Neural cell (in vitro differentiated cells): Measurements from ENCODE around the gene PACC1. TPM values are rescaled to one million over a fixed set of nuclear protein-coding genes. Genes with fewer than 3 reads are reported as not detected.

ENCODE experiments used
- H2AFZ ChIP-seq: fragments of 200-600, 300-800 bp; sonication (generic), shearing (Covaris generic); 2 replicates; pipeline ENCODE4 v1.6.0; 2014; ENCODE audit warnings: low read depth, mild to moderate bottlenecking, antibody characterized with exemption, low read length, moderate library complexity
- H3F3A ChIP-seq: fragments of 200-600 bp; shearing (Covaris generic); 2 replicates; pipeline ENCODE4 v1.6.1; 2016; ENCODE audit warnings: mild to moderate bottlenecking, moderate library complexity, mixed read lengths, antibody characterized with exemption, low read length; ENCODE audit not compliant: insufficient read depth, poor library complexity, severe bottlenecking
- H3K27ac ChIP-seq: fragments of 200-600, 300-800 bp; sonication (generic), shearing (Covaris generic); 2 replicates; pipeline ENCODE4 v1.5.1; 2014; ENCODE audit warnings: mild to moderate bottlenecking, low read length, moderate library complexity
- H3K27me3 ChIP-seq: fragments of 300-800, 200-600 bp; sonication (generic), shearing (Covaris generic); 2 replicates; pipeline ENCODE4 v1.6.0; 2014; ENCODE audit warnings: mild to moderate bottlenecking, low read depth, low read length, moderate library complexity; ENCODE audit not compliant: insufficient read depth
- H3K36me3 ChIP-seq: fragments of 300-800, 200-600 bp; sonication (generic), shearing (Covaris generic); 2 replicates; pipeline ENCODE4 v1.5.1; 2014; ENCODE audit warnings: mild to moderate bottlenecking, antibody characterized with exemption, low read length, moderate library complexity; ENCODE audit not compliant: insufficient read depth
- H3K4me2 ChIP-seq: fragments of 300-800, 200-600 bp; sonication (generic), shearing (Covaris generic); 2 replicates; pipeline ENCODE4 v1.6.0; 2014; ENCODE audit warnings: mild to moderate bottlenecking, low read length
- H3K4me3 ChIP-seq: fragments of 300-800, 200-600 bp; sonication (generic), shearing (Covaris generic); 2 replicates; pipeline ENCODE4 v1.5.1; 2014; ENCODE audit warnings: mild to moderate bottlenecking, low read length, moderate library complexity
- H3K79me2 ChIP-seq: fragments of 200-600 bp; shearing (Covaris generic); replicated peaks from 2 replicates; pipeline ENCODE4 v1.6.0; 2014; ENCODE audit warnings: mild to moderate bottlenecking, low read length, moderate library complexity; ENCODE audit not compliant: insufficient read depth
- H3K9ac ChIP-seq: fragments of 300-800, 200-600 bp; sonication (generic), shearing (Covaris generic); 2 replicates; pipeline ENCODE4 v1.6.1; 2016; ENCODE audit warnings: mild to moderate bottlenecking, low read length, mixed read lengths
- H3K9me2 ChIP-seq: fragments of 200-600 bp; shearing (Covaris generic); 2 replicates; pipeline ENCODE4 v1.6.1; 2016; ENCODE audit warnings: mild to moderate bottlenecking, low read length, mixed read lengths; ENCODE audit not compliant: insufficient read depth
- H3K9me3 ChIP-seq: fragments of 200-600, 300-800 bp; sonication (generic), shearing (Covaris generic); 2 replicates; pipeline ENCODE4 v1.6.1; 2016; ENCODE audit warnings: mild to moderate bottlenecking, mixed run types, low read length, moderate library complexity, mixed read lengths
- H4K20me1 ChIP-seq: fragments of 200-600 bp; shearing (Covaris generic); 2 replicates; pipeline ENCODE4 v1.6.1; 2016; ENCODE audit warnings: mild to moderate bottlenecking, mixed run types; ENCODE audit not compliant: insufficient read depth
- CTCF ChIP-seq: fragments of 450-650 bp; IDR thresholded peaks from 2 replicates; pipeline ENCODE4 v1.5.1; 2014; ENCODE audit warnings: antibody characterized with exemption, mild to moderate bottlenecking, moderate library complexity; ENCODE audit not compliant: poor library complexity, severe bottlenecking
- EP300 ChIP-seq: fragments of 450-650 bp; conservative IDR thresholded peaks from 2 replicates; pipeline ENCODE4 v1.6.1; 2014; ENCODE audit warnings: antibody characterized with exemption, mild to moderate bottlenecking, moderate library complexity; ENCODE audit not compliant: poor library complexity, severe bottlenecking
- EZH2 ChIP-seq: fragments of 200-600, 300-800 bp; shearing (Covaris generic), sonication (generic); IDR thresholded peaks from 2 replicates; pipeline ENCODE4 v1.6.1; 2014; ENCODE audit warnings: antibody characterized with exemption, low read length, borderline replicate concordance, mild to moderate bottlenecking; ENCODE audit not compliant: insufficient read depth, poor library complexity, severe bottlenecking
- MXI1 ChIP-seq: fragments of 450-650 bp; conservative IDR thresholded peaks from 2 replicates; pipeline ENCODE4 v1.6.1; 2014; ENCODE audit warnings: antibody characterized with exemption, mild to moderate bottlenecking; ENCODE audit not compliant: poor library complexity, severe bottlenecking
- POLR2AphosphoS5 ChIP-seq: IDR thresholded peaks from 2 replicates; pipeline ENCODE4 v1.6.1; 2012
- RAD21 ChIP-seq: fragments of 450-650 bp; conservative IDR thresholded peaks from 2 replicates; pipeline ENCODE4 v1.6.1; 2014; ENCODE audit warnings: antibody characterized with exemption, mild to moderate bottlenecking, moderate library complexity
- REST ChIP-seq: IDR thresholded peaks from 2 replicates; pipeline ENCODE4 v1.6.1; 2012; ENCODE audit warnings: borderline replicate concordance
- SMC3 ChIP-seq: fragments of 450-650 bp; conservative IDR thresholded peaks from 2 replicates; pipeline ENCODE4 v1.6.1; 2014; ENCODE audit warnings: antibody characterized with exemption, mild to moderate bottlenecking, moderate library complexity; ENCODE audit not compliant: poor library complexity
- TAF1 ChIP-seq: IDR thresholded peaks from 2 replicates; pipeline ENCODE4 v1.6.1; 2012; ENCODE audit warnings: low read depth
- polyA plus RNA-seq: library from polyadenylated mRNA; depleted of rRNA; stranded (reverse); fragments of >200 nt; gene quantifications from 2 replicates; pipeline ENCODE4 v1.2.3, GENCODE V29; 2014

The PACC1 gene
- polyA plus RNA-seq, 1 donor from 2014 or later, result 33.3 TPM

GRCh38 chr1:212364985-212365384 is 49.7 kb downstream of the PACC1 start:
- Histone ChIP-seq H3K4me2 (no peak overlapping the region), H3K4me3 (no peak overlapping the region), H3F3A (no peaks in the 10 kb centered on the region), H3K79me2 (no peaks in the 10 kb centered on the region), H3K36me3 (no peaks in the 10 kb centered on the region), H3K9me3 (no peaks in the 10 kb centered on the region), H3K9me2 (no peaks in the 10 kb centered on the region), H3K9ac (no peak overlapping the region), H4K20me1 (no peaks in the 10 kb centered on the region), H3K27ac (no peak overlapping the region), H3K27me3 (no peaks in the 10 kb centered on the region), H2AFZ (no peak overlapping the region)
- no peak for TF ChIP-seq REST
- TF ChIP-seq POLR2AphosphoS5, result no peak
- TF ChIP-seq MXI1, result no peak
- TF ChIP-seq SMC3, result no peak
- TF ChIP-seq CTCF, result no peak
- no peak for TF ChIP-seq TAF1
- no peak for TF ChIP-seq EP300
- TF ChIP-seq RAD21, result no peak
- TF ChIP-seq EZH2, result no peak

GRCh38 chr1:212359794-212360479 is 54.7 kb downstream of the PACC1 start:
- no peak overlapping the region for H3K4me2 ChIP-seq
- no peaks in the 10 kb centered on the region for H3F3A ChIP-seq
- no peaks in the 10 kb centered on the region for H4K20me1 ChIP-seq
- no peak overlapping the region for H3K4me3 ChIP-seq
- H3K9ac ChIP-seq, result no peak overlapping the region
- no peaks in the 10 kb centered on the region for H3K9me2 ChIP-seq
- no peak overlapping the region for H3K27ac ChIP-seq
- no peaks in the 10 kb centered on the region for H3K79me2 ChIP-seq
- H2AFZ ChIP-seq, result no peak overlapping the region
- H3K9me3 ChIP-seq, result no peaks in the 10 kb centered on the region
- TF ChIP-seq REST (no peak), EP300 (no peak), MXI1 (no peak), TAF1 (no peak), EZH2 (no peak), POLR2AphosphoS5 (no peak), CTCF (no peak), SMC3 (no peak), RAD21 (no peak)
- H3K27me3 ChIP-seq, result no peaks in the 10 kb centered on the region
- H3K36me3 ChIP-seq, result no peaks in the 10 kb centered on the region
